H9 (cell line): ENCODE measurements around the gene MAML1. TPM values are rescaled to one million over a fixed set of nuclear protein-coding genes. Genes with fewer than 3 reads are reported as not detected.

Experiments used
- DNase-seq: peaks from one replicate; pipeline ENCODE4 v3.0.0-alpha.2; 2017
- H2AFZ ChIP-seq: one replicate; pipeline ENCODE4 v1.6.1; 2013; ENCODE audit warnings: mild to moderate bottlenecking, low read length, control low read depth, moderate library complexity
- H2AK5ac ChIP-seq: 2 replicates; pipeline ENCODE4 v1.6.1; 2013; ENCODE audit warnings: low read length, control low read depth, mixed read lengths; ENCODE audit not compliant: insufficient read length
- H2BK120ac ChIP-seq: one replicate; pipeline ENCODE4 v1.6.1; 2013; ENCODE audit warnings: low read depth, mild to moderate bottlenecking, low read length, control low read depth, inconsistent platforms; ENCODE audit not compliant: poor library complexity, severe bottlenecking
- H2BK12ac ChIP-seq: 2 replicates; pipeline ENCODE4 v1.6.1; 2013; ENCODE audit warnings: low read length, control low read depth, mixed read lengths, low read depth; ENCODE audit not compliant: insufficient read length
- H2BK15ac ChIP-seq: 2 replicates; pipeline ENCODE4 v1.6.1; 2013; ENCODE audit warnings: low read depth, low read length, control low read depth
- H2BK20ac ChIP-seq: one replicate; pipeline ENCODE4 v1.6.1; 2013; ENCODE audit warnings: low read depth, mild to moderate bottlenecking, low read length, control low read depth, inconsistent platforms; ENCODE audit not compliant: poor library complexity, severe bottlenecking
- H2BK5ac ChIP-seq: 2 replicates; pipeline ENCODE4 v1.6.1; 2013; ENCODE audit warnings: low read length, control low read depth, mixed read lengths; ENCODE audit not compliant: insufficient read length
- H3K14ac ChIP-seq: 2 replicates; pipeline ENCODE4 v1.6.1; 2013; ENCODE audit warnings: low read length, control low read depth; ENCODE audit not compliant: insufficient read depth
- H3K18ac ChIP-seq: 2 replicates; pipeline ENCODE4 v1.6.1; 2013; ENCODE audit warnings: low read depth, mild to moderate bottlenecking, mixed read lengths, low read length, control low read depth; ENCODE audit not compliant: insufficient read length
- H3K23ac ChIP-seq: 2 replicates; pipeline ENCODE4 v1.6.1; 2013; ENCODE audit warnings: low read length, control low read depth, mixed read lengths, low read depth; ENCODE audit not compliant: insufficient read length
- H3K23me2 ChIP-seq: 2 replicates; pipeline ENCODE4 v1.6.1; 2013; ENCODE audit warnings: low read depth, mild to moderate bottlenecking, mixed read lengths, low read length, control low read depth; ENCODE audit not compliant: insufficient read length, poor library complexity, severe bottlenecking
- H3K27ac ChIP-seq: 2 replicates; pipeline ENCODE4 v1.5.1; 2013; ENCODE audit warnings: low read length, control low read depth, mixed read lengths, low read depth; ENCODE audit not compliant: insufficient read length
- H3K27me3 ChIP-seq: 2 replicates; pipeline ENCODE4 v1.6.1; 2013; ENCODE audit warnings: low read length, control low read depth, inconsistent platforms; ENCODE audit not compliant: insufficient read depth
- H3K4ac ChIP-seq: 2 replicates; pipeline ENCODE4 v1.6.1; 2013; ENCODE audit warnings: low read depth, mild to moderate bottlenecking, control low read depth, inconsistent platforms, low read length, moderate library complexity
- H3K4me1 ChIP-seq: 2 replicates; pipeline ENCODE4 v1.6.1; 2013; ENCODE audit warnings: low read length, control low read depth, inconsistent platforms; ENCODE audit not compliant: insufficient read depth
- H3K4me2 ChIP-seq: 2 replicates; pipeline ENCODE4 v1.6.1; 2013; ENCODE audit warnings: low read length, control low read depth, mixed read lengths; ENCODE audit not compliant: insufficient read length, insufficient read depth
- H3K56ac ChIP-seq: 2 replicates; pipeline ENCODE4 v1.6.1; 2013; ENCODE audit warnings: low read depth, mild to moderate bottlenecking, mixed read lengths, low read length, control low read depth; ENCODE audit not compliant: insufficient read length
- H3K79me1 ChIP-seq: 2 replicates; pipeline ENCODE4 v1.6.1; 2013; ENCODE audit warnings: low read depth, mild to moderate bottlenecking, moderate library complexity, low read length, control low read depth, inconsistent platforms; ENCODE audit not compliant: insufficient read depth, poor library complexity, severe bottlenecking
- H3K79me2 ChIP-seq: 2 replicates; pipeline ENCODE4 v1.6.1; 2013; ENCODE audit warnings: low read length, control low read depth, inconsistent platforms; ENCODE audit not compliant: insufficient read depth
- H3K9ac ChIP-seq: 2 replicates; pipeline ENCODE4 v1.6.1; 2013; ENCODE audit warnings: low read length, control low read depth, mixed read lengths; ENCODE audit not compliant: insufficient read length; ENCODE audit errors: extremely low read depth
- H3K9me3 ChIP-seq: one replicate; pipeline ENCODE4 v1.6.1; 2013; ENCODE audit warnings: low read depth, low read length, inconsistent platforms; ENCODE audit not compliant: control insufficient read depth
- H3T11ph ChIP-seq: one replicate; pipeline ENCODE4 v1.6.1; 2013; ENCODE audit warnings: mild to moderate bottlenecking, low read length, control low read depth, inconsistent platforms
- H4K20me1 ChIP-seq: one replicate; pipeline ENCODE4 v1.6.1; 2013; ENCODE audit not compliant: control insufficient read depth, insufficient read length, insufficient read depth
- H4K5ac ChIP-seq: 2 replicates; pipeline ENCODE4 v1.6.1; 2013; ENCODE audit warnings: low read depth, mild to moderate bottlenecking, mixed read lengths, low read length, control low read depth; ENCODE audit not compliant: insufficient read length
- H4K8ac ChIP-seq: replicated peaks from 2 replicates; pipeline ENCODE4 v1.6.1; 2013; ENCODE audit warnings: low read length, control low read depth, mixed read lengths, low read depth; ENCODE audit not compliant: insufficient read length
- H4K91ac ChIP-seq: 2 replicates; pipeline ENCODE4 v1.6.1; 2013; ENCODE audit warnings: low read depth, mild to moderate bottlenecking, moderate library complexity, mixed read lengths, low read length, control low read depth; ENCODE audit not compliant: insufficient read length
- H3K27ac Mint-ChIP-seq, 3 experiments: 2 replicates in 2 of 3; 3 replicates in 1 of 3; pipeline ENCODE4 v1.8.0; 2020 to 2021; ENCODE audit warnings: mixed read lengths in 3 of 3, mild to moderate bottlenecking in 1 of 3, moderate library complexity in 1 of 3
- H3K27me3 Mint-ChIP-seq: 2 replicates; pipeline ENCODE4 v1.8.0; 2021; ENCODE audit warnings: low read depth, mild to moderate bottlenecking, moderate library complexity, mixed read lengths
- H3K36me3 Mint-ChIP-seq, 3 experiments: 2 replicates in 2 of 3; 3 replicates in 1 of 3; pipeline ENCODE4 v1.8.0; 2020 to 2021; ENCODE audit warnings: low read depth in 3 of 3, mixed read lengths in 3 of 3; ENCODE audit not compliant: insufficient read depth in 1 of 3
- H3K4me1 Mint-ChIP-seq, 2 experiments: 2 replicates each; pipeline ENCODE4 v1.8.0; 2020; ENCODE audit warnings: mixed read lengths in 2 of 2
- H3K4me3 Mint-ChIP-seq, 2 experiments: 2 replicates in 1 of 2; 3 replicates in 1 of 2; pipeline ENCODE4 v1.8.0; 2020 to 2021; ENCODE audit warnings: mild to moderate bottlenecking in 2 of 2, mixed read lengths in 2 of 2, moderate library complexity in 1 of 2
- H3K9me3 Mint-ChIP-seq, 2 experiments: 2 replicates in 1 of 2; 3 replicates in 1 of 2; pipeline ENCODE4 v1.8.0; 2020; ENCODE audit warnings: mild to moderate bottlenecking in 2 of 2, mixed read lengths in 2 of 2, moderate library complexity in 1 of 2
- WGBS: extraction: QIAGEN DNeasy Blood & Tissue Kit; methylation state at CpG from one replicate; pipeline ENCODE4 v1.1.7; 2013; ENCODE audit warnings: missing lambda C conversion rate, low lambda C conversion rate, mixed read lengths; ENCODE audit not compliant: insufficient read length; ENCODE audit errors: extremely low coverage; 5-methylcytosine and 5-hydroxymethylcytosine counted together
- total RNA-seq: library from RNA; stranded (reverse); gene quantifications from 2 replicates; pipeline ENCODE4 v1.2.1, GENCODE V29; 2021
- TF ChIP-seq, protein P1 (sequence below): fragments of 200-600 bp; sonication (generic); conservative IDR thresholded peaks from 3 replicates; pipeline ENCODE4 v1.8.0; 2021; ENCODE audit warnings: antibody characterized with exemption, mild to moderate bottlenecking

MAML1 gene
- total RNA-seq, 1 experiment from 2014 or later: 50.8 TPM

DNA sequence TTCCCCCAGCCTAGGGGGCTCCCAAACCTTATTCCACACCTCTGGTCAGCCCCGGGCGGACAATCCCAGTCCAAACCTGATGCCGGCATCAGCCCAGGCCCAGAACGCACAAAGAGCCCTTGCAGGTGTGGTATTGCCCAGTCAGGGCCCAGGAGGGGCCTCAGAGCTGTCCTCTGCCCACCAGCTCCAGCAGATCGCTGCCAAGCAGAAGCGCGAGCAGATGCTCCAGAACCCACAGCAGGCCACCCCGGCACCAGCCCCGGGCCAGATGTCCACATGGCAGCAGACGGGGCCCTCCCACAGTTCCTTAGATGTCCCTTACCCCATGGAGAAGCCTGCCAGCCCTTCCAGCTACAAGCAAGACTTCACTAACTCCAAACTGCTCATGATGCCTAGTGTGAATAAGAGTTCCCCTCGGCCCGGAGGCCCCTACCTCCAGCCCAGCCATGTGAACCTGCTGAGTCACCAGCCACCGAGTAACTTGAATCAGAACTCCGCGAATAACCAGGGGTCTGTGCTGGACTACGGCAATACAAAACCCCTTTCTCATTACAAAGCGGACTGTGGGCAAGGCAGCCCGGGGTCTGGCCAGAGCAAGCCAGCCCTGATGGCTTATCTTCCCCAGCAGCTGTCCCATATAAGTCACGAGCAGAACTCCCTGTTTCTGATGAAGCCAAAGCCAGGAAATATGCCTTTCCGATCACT is 33.6 kb downstream of the MAML1 start:
- Histone ChIP-seq H3K9me3 (no peaks in the 10 kb centered on the region), H3K79me2 (peaks cover 7% of the 10 kb centered on the region; the same call in 1 of the 2 replicates), H3K27me3 (no peaks in the 10 kb centered on the region), H2AK5ac (no peak overlapping the region), H2BK15ac (no peak overlapping the region), H2BK5ac (no peak overlapping the region), H2BK12ac (no peak overlapping the region), H3T11ph (no peak overlapping the region), H3K14ac (no peak overlapping the region), H3K4ac (no peak overlapping the region), H3K56ac (no peak overlapping the region), H3K79me1 (peaks cover 11% of the 10 kb centered on the region), H4K8ac (no peak overlapping the region), H2AFZ (no peak overlapping the region), H3K23me2 (no peaks in the 10 kb centered on the region), H4K91ac (no peak overlapping the region), H3K4me1 (no peaks in the 10 kb centered on the region), H2BK20ac (no peak overlapping the region), H3K4me2 (no peak overlapping the region), H3K18ac (no peak overlapping the region), H3K27ac (no peak overlapping the region), H4K5ac (no peak overlapping the region), H3K23ac (no peak overlapping the region), H2BK120ac (no peak overlapping the region), H4K20me1 (no peaks in the 10 kb centered on the region), H3K9ac (no peak overlapping the region)
- Mint-ChIP-seq H3K27ac (peak overlapping the region; percentile 67 to 91 (median 87); a peak in 6 of 7 replicates), H3K9me3 (no peaks in the 10 kb centered on the region), H3K4me1 (peaks cover 26 to 31% of the 10 kb centered on the region in 2 experiments), H3K27me3 (no peaks in the 10 kb centered on the region; the same call in 1 of the 2 replicates), H3K4me3 (no peak overlapping the region), H3K36me3 (peaks cover 34 to 59% (median 57%) of the 10 kb centered on the region in 3 experiments; a peak in 6 of 7 replicates)
- TF ChIP-seq, protein P1, sequence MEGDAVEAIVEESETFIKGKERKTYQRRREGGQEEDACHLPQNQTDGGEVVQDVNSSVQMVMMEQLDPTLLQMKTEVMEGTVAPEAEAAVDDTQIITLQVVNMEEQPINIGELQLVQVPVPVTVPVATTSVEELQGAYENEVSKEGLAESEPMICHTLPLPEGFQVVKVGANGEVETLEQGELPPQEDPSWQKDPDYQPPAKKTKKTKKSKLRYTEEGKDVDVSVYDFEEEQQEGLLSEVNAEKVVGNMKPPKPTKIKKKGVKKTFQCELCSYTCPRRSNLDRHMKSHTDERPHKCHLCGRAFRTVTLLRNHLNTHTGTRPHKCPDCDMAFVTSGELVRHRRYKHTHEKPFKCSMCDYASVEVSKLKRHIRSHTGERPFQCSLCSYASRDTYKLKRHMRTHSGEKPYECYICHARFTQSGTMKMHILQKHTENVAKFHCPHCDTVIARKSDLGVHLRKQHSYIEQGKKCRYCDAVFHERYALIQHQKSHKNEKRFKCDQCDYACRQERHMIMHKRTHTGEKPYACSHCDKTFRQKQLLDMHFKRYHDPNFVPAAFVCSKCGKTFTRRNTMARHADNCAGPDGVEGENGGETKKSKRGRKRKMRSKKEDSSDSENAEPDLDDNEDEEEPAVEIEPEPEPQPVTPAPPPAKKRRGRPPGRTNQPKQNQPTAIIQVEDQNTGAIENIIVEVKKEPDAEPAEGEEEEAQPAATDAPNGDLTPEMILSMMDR: no peak
- no peak for DNase-seq
- WGBS: no CpG with 5 or more reads among the region's 20 CpGs
